ENCODE data around the gene NR1D2.
A peak's percentile ranks its signal among the peaks of the same experiment; 100 is the strongest.

The NR1D2 gene

GRCh38 chr3:23916886-23917678, 28.0 kb upstream of the NR1D2 start, which contains the start of the genes NKIRAS1 and RPL15 (continued):
- TF ChIP-seq HOXC10 (CRISPR knock-in tag; IDR thresholded peaks at IDR 0.05) (no peak), OVOL3 (tag by site-specific recombination; IDR thresholded peaks at IDR 0.05) (peak; percentile 65), PATZ1 (tag by site-specific recombination; IDR thresholded peaks at IDR 0.05) (peak; percentile 90), ZNF37A (tag by site-specific recombination; IDR thresholded peaks at IDR 0.05) (no peak), ZNF670 (tag by site-specific recombination; IDR thresholded peaks at IDR 0.05; ENCODE audit: low read depth) (no peak), ZBTB7A (tag by site-specific recombination; IDR thresholded peaks at IDR 0.05; ENCODE audit: low read depth) (peak; percentile 78; the same call in 1 of the 2 replicates), ZNF776 (tag by site-specific recombination; IDR thresholded peaks at IDR 0.05; ENCODE audit: borderline replicate concordance) (no peak; the same call in 1 of the 2 replicates), ZNF426 (tag by site-specific recombination; IDR thresholded peaks at IDR 0.05) (no peak), ZNF114 (tag by site-specific recombination; IDR thresholded peaks at IDR 0.05) (no peak), ZNF660 (tag by site-specific recombination; IDR thresholded peaks at IDR 0.05) (peak; percentile 86), ZNF521 (tag by site-specific recombination; IDR thresholded peaks at IDR 0.05) (no peak), ZBTB6 (tag by site-specific recombination; IDR thresholded peaks at IDR 0.05) (0 out of 2 replicates have a peak, but pooled peaks have one; percentile 46), ZNF121 (tag by site-specific recombination; IDR thresholded peaks at IDR 0.05) (peak; percentile 64; the same call in 1 of the 2 replicates), ZSCAN23 (tag by site-specific recombination; IDR thresholded peaks at IDR 0.05) (peak; percentile 74; the same call in 1 of the 2 replicates), ZFP41 (tag by site-specific recombination; IDR thresholded peaks at IDR 0.05; ENCODE audit: borderline replicate concordance) (no peak), ZNF704 (tag by site-specific recombination; IDR thresholded peaks at IDR 0.05) (no peak), ZNF404 (tag by site-specific recombination; IDR thresholded peaks at IDR 0.05) (no peak), ZNF366 (tag by site-specific recombination; conservative IDR thresholded peaks at IDR 0.05) (peak; percentile 80), ZNF211 (tag by site-specific recombination; IDR thresholded peaks at IDR 0.05; ENCODE audit: low read depth) (no peak), PRDM10 (tag by site-specific recombination; IDR thresholded peaks at IDR 0.05) (peak; percentile 78), IKZF3 (tag by site-specific recombination; IDR thresholded peaks at IDR 0.05) (no peak), ZNF184 (tag by site-specific recombination; IDR thresholded peaks at IDR 0.05) (0 out of 2 replicates have a peak, but pooled peaks have one; percentile 7), GLI4 (tag by site-specific recombination; IDR thresholded peaks at IDR 0.05) (peak; percentile 93; the same call in 1 of the 2 replicates), ZNF24 (tag by site-specific recombination; IDR thresholded peaks at IDR 0.05) (peak; percentile 87; the same call in 1 of the 2 replicates), ZNF248 (tag by site-specific recombination; IDR thresholded peaks at IDR 0.05) (no peak), ZNF658 (tag by site-specific recombination; IDR thresholded peaks at IDR 0.05) (no peak; the same call in 1 of the 2 replicates), ZNF529 (tag by site-specific recombination; IDR thresholded peaks at IDR 0.05; ENCODE audit: insufficient replicate concordance) (no peak), ZNF768 (tag by site-specific recombination; IDR thresholded peaks at IDR 0.05) (no peak; the same call in 1 of the 2 replicates), ZNF274 (IDR thresholded peaks at IDR 0.05; ENCODE audit: low read length) (no peak), ZNF274 (tag by site-specific recombination; IDR thresholded peaks at IDR 0.05; ENCODE audit: borderline replicate concordance) (no peak), ZNF624 (tag by site-specific recombination; IDR thresholded peaks at IDR 0.05) (peak; percentile 68; the same call in 1 of the 2 replicates), ZNF558 (tag by site-specific recombination; IDR thresholded peaks at IDR 0.05) (0 out of 2 replicates have a peak, but pooled peaks have one; percentile 36), ZNF10 (tag by site-specific recombination; IDR thresholded peaks at IDR 0.05) (0 out of 2 replicates have a peak, but pooled peaks have one; percentile 7)

All from HEK293 (cell line).